HepG2 (cell line): ENCODE measurements around the gene OARD1.

Experiments
- ARHGAP35 ChIP-seq: sonication (generic); formaldehyde crosslinking; IDR thresholded peaks from 2 replicates; pipeline ENCODE4 v1.9.0; 2022; ENCODE audit warnings: mild to moderate bottlenecking, inconsistent platforms, moderate library complexity, missing genetic modification reagents, borderline replicate concordance
- CTCF ChIP-seq: sonication (generic); formaldehyde crosslinking; IDR thresholded peaks from 2 replicates; pipeline ENCODE4 v1.5.0; 2020; ENCODE audit warnings: mild to moderate bottlenecking, missing genetic modification reagents, moderate library complexity
- FOXK2 ChIP-seq: fragments of 450-650 bp; IDR thresholded peaks from 2 replicates; pipeline ENCODE4 v1.6.1; 2016
- MAX ChIP-seq: IDR thresholded peaks from 2 replicates; pipeline ENCODE4 v1.6.1; 2012; ENCODE audit warnings: inconsistent platforms
- POLR2AphosphoS5 ChIP-seq: IDR thresholded peaks from 2 replicates; pipeline ENCODE4 v1.6.1; 2012; ENCODE audit warnings: low read depth, low read length
- YY1 ChIP-seq: IDR thresholded peaks from 2 replicates; pipeline ENCODE4 v1.6.1; 2011; ENCODE audit warnings: low read length, low read depth, moderate library complexity, mild to moderate bottlenecking; ENCODE audit not compliant: insufficient read depth, insufficient replicate concordance

GRCh38 chr6:41033776-41034175 is 38.4 kb downstream of the OARD1 start:
- TF ChIP-seq CTCF (CRISPR knock-in tag) (no peak), FOXK2 (no peak), MAX (no peak), YY1 (no peak), ARHGAP35 (no peak), POLR2AphosphoS5 (no peak)
